SK-N-SH (cell line): Measurements from ENCODE around the gene DSCAM.

Source experiments
- POLR2AphosphoS5 ChIP-seq: IDR thresholded peaks from 2 replicates; pipeline ENCODE4 v1.6.1; 2012; ENCODE audit warnings: low read depth, low read length
- TAF1 ChIP-seq: IDR thresholded peaks from 2 replicates; pipeline ENCODE4 v1.6.1; 2012; ENCODE audit warnings: low read depth, mild to moderate bottlenecking, low read length, moderate library complexity, borderline replicate concordance
- TF ChIP-seq, protein P1 (sequence below): IDR thresholded peaks from 2 replicates; pipeline ENCODE4 v1.6.1; 2012; ENCODE audit warnings: mild to moderate bottlenecking, low read depth, low read length, moderate library complexity
- TF ChIP-seq, protein P2 (sequence below): fragments of 200-600 bp; sonication (generic); IDR thresholded peaks from 2 replicates; pipeline ENCODE4 v1.6.1; 2017; ENCODE audit warnings: antibody characterized with exemption, mild to moderate bottlenecking, moderate library complexity

GRCh38 chr21:40051801-40052200 is 795.2 kb downstream of the DSCAM start:
- TF ChIP-seq POLR2AphosphoS5 (no peak), TAF1 (no peak)
- TF ChIP-seq, protein P1, sequence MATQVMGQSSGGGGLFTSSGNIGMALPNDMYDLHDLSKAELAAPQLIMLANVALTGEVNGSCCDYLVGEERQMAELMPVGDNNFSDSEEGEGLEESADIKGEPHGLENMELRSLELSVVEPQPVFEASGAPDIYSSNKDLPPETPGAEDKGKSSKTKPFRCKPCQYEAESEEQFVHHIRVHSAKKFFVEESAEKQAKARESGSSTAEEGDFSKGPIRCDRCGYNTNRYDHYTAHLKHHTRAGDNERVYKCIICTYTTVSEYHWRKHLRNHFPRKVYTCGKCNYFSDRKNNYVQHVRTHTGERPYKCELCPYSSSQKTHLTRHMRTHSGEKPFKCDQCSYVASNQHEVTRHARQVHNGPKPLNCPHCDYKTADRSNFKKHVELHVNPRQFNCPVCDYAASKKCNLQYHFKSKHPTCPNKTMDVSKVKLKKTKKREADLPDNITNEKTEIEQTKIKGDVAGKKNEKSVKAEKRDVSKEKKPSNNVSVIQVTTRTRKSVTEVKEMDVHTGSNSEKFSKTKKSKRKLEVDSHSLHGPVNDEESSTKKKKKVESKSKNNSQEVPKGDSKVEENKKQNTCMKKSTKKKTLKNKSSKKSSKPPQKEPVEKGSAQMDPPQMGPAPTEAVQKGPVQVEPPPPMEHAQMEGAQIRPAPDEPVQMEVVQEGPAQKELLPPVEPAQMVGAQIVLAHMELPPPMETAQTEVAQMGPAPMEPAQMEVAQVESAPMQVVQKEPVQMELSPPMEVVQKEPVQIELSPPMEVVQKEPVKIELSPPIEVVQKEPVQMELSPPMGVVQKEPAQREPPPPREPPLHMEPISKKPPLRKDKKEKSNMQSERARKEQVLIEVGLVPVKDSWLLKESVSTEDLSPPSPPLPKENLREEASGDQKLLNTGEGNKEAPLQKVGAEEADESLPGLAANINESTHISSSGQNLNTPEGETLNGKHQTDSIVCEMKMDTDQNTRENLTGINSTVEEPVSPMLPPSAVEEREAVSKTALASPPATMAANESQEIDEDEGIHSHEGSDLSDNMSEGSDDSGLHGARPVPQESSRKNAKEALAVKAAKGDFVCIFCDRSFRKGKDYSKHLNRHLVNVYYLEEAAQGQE: no peak
- TF ChIP-seq, protein P2, sequence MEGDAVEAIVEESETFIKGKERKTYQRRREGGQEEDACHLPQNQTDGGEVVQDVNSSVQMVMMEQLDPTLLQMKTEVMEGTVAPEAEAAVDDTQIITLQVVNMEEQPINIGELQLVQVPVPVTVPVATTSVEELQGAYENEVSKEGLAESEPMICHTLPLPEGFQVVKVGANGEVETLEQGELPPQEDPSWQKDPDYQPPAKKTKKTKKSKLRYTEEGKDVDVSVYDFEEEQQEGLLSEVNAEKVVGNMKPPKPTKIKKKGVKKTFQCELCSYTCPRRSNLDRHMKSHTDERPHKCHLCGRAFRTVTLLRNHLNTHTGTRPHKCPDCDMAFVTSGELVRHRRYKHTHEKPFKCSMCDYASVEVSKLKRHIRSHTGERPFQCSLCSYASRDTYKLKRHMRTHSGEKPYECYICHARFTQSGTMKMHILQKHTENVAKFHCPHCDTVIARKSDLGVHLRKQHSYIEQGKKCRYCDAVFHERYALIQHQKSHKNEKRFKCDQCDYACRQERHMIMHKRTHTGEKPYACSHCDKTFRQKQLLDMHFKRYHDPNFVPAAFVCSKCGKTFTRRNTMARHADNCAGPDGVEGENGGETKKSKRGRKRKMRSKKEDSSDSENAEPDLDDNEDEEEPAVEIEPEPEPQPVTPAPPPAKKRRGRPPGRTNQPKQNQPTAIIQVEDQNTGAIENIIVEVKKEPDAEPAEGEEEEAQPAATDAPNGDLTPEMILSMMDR: no peak
